ENCODE data around the gene APPL1.
"Not testable (repeated sequence)": the region's sequence is repeated elsewhere in the genome, so short reads cannot be mapped to it uniquely, and the experiment has no call there.

The APPL1 gene

DNA sequence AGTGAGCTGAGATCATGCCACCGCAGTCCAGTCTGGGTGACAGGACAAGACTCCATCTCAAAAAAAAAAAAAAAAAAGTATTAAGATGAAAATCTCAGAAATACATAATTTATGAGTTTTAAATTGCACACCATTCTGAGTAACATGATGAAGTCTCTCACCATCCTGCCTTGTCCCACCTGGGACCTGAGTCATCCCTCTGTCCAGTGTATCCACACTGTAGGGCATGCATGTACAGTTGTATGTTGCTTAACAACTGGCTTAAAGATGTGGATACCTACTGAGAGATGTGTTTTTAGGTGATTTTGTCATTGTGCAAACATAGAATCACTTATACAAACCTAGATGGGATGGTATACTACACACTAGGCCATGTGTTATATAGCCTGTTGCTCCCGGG, 47.9 kb downstream of the APPL1 start:
- no peak for DNase-seq

GRCh38 chr3:57278237-57278636, 50.7 kb downstream of the APPL1 start:
- DNase-seq, result no peak

GRCh38 chr3:57279685-57280084, 52.2 kb downstream of the APPL1 start:
- no peak for DNase-seq

DNA sequence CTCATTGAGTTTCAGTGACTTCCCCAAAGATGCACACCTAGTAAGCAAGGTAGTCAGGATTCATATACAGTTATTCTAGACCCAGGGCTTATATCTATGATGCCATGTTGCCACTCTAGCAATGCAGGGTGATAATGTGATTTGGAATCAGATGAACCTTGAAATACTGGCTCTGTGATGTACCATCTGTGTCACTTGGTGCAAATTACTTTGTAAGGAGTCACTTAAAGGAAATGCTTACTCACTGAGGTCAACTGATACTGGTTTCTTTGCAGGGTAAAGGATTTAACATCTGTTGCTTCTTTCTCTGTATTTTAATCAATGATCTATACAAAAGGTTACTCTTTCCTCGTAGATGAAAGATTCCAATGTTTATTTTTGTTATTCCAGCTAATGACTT, 54.2 kb downstream of the APPL1 start:
- no peak for DNase-seq

DNA sequence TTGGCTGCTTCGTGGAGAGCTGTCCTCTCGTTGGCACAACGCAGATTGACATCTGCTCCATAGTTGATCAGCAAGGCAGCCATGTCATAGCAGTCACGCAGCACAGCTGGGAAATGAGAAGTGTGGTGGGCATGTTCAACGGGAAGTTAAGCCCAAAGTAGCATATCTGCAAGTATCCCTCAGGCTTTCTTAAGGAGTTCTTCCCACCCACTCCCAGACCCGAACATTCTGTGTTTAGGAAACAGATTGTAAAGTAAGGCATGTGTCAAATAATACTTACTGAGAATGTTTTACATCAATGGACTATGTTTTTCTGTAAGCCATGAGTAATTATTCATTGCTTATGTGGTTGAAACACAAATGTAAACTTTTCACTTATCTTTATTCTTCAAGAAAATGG, 55.8 kb downstream of the APPL1 start:
- no peak for DNase-seq

DNA sequence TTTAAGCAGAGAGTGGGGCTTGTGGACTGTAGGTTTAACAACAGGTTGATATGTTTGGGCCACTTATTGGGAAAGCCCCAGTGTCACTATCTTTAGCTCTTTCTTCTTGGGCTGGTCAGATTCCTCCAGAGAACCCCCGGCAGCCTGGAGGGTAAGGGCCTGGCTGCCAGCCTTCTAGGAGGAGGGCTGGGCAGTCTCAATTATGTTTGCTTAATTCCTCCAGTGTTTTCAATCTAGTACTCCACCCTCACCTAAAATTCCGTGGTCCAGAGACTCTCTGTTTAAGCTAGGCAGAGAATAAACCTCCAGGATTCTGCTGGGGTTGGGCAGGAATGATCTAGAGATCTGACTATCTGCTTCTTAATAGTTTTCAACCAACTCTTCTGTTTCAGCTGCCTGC, 59.7 kb downstream of the APPL1 start:
- no peak for DNase-seq

- no peak for DNase-seq
Observed at GRCh38 chr3:57288403-57288802, 60.9 kb downstream of the APPL1 start.

- DNase-seq, result no peak
Observed at GRCh38 chr3:57292159-57292896, 64.8 kb downstream of the APPL1 start, which contains the start of gene ASB14. Gene ASB14 (minus strand): TSS chr3:57292685. CDS start chr3:57292033, 652 bp downstream.

- DNase-seq, result no peak
Observed at GRCh38 chr3:57292897-57293526, 65.5 kb downstream of the APPL1 start.

DNA sequence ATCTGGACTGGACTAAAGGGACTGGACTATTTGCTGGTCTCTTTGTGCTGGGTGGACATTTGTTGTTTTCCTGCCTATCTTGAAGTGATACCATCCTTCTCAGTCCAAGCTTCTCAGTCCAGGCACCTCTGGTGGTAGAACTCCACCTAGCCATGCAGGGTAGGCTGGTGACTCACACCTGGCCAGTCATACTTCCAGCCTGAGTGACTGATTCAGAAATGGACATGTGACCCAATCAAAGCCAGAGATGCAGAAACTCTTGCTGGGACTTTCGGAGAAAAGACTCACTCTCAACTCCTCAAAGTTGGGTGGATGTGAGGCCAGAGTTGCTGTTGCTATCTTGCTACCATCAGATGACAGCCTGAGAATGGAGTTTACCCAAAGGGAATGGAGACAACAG, 70.5 kb downstream of the APPL1 start:
- no peak for DNase-seq

DNA sequence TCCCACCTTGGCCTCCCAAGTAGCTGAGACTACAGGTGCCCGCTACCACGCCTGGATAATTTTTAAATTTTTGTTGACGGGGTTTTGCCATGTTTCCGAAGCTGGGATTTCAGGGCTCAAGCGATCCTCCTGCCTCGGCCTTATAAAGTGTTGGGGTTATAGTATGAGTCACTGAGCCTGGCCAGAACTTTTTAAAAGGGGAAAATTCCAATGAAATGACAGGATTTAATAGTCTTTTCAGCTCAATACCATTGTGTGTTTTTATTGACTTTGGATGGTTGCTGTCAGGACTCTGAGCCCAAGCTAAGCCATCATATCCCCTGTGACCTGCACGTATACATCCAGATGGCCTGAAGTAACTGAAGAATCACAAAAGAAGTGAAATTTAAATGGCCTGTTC, 76.0 kb downstream of the APPL1 start:
- DNase-seq, result not testable (repeated sequence)

GRCh38 chr3:57309769-57310360, 82.3 kb downstream of the APPL1 start:
- no peak for DNase-seq

- no peak for DNase-seq
Observed at GRCh38 chr3:57314204-57314603, 86.7 kb downstream of the APPL1 start.
